GM21723 (cell line): ENCODE results near the gene TSPAN5.
"Not testable (repeated sequence)": the region's sequence is repeated elsewhere in the genome, so short reads cannot be mapped to it uniquely, and the experiment has no call there.

Source experiments
- ATAC-seq: cut with Tn5 transposase; IDR thresholded peaks from one replicate; pipeline ENCODE4 v1.9.1; 2021; ENCODE audit warnings: mild to moderate bottlenecking, moderate library complexity; ENCODE audit not compliant: unreplicated experiment

TSPAN5 gene

GRCh38 chr4:98504091-98504490 is 154.3 kb downstream of the TSPAN5 start:
- ATAC-seq = no peak

GRCh38 chr4:98503676-98504075 is 154.7 kb downstream of the TSPAN5 start:
- ATAC-seq = no peak

- ATAC-seq = no peak
Measured at GRCh38 chr4:98502624-98503023, 155.8 kb downstream of the TSPAN5 start.

- ATAC-seq = no peak
Measured at GRCh38 chr4:98502031-98502430, 156.4 kb downstream of the TSPAN5 start.

GRCh38 chr4:98501383-98501782 is 157.0 kb downstream of the TSPAN5 start:
- ATAC-seq = no peak

- no peak for ATAC-seq
Measured at GRCh38 chr4:98498774-98499173, 159.6 kb downstream of the TSPAN5 start.

GRCh38 chr4:98496152-98496845 is 162.1 kb downstream of the TSPAN5 start:
- no peak for ATAC-seq

GRCh38 chr4:98493296-98493695 is 165.1 kb downstream of the TSPAN5 start:
- peak; percentile 81 for ATAC-seq

- no peak for ATAC-seq
Measured at GRCh38 chr4:98491899-98492559, 166.4 kb downstream of the TSPAN5 start.

GRCh38 chr4:98490251-98490650 is 168.2 kb downstream of the TSPAN5 start:
- ATAC-seq = no peak

GRCh38 chr4:98485816-98486345 is 172.5 kb downstream of the TSPAN5 start:
- no peak for ATAC-seq

- no peak for ATAC-seq
Measured at GRCh38 chr4:98484031-98484430, 174.4 kb downstream of the TSPAN5 start.

- ATAC-seq = peak; percentile 95
Measured at GRCh38 chr4:98482847-98483806, 175.3 kb downstream of the TSPAN5 start.

GRCh38 chr4:98482503-98482846 is 175.9 kb downstream of the TSPAN5 start:
- peak; percentile 29 for ATAC-seq

GRCh38 chr4:98481167-98481566 is 177.2 kb downstream of the TSPAN5 start:
- no peak for ATAC-seq

- no peak for ATAC-seq
Measured at GRCh38 chr4:98480535-98480934, 177.9 kb downstream of the TSPAN5 start.

- not testable (repeated sequence) for ATAC-seq
Measured at GRCh38 chr4:98479590-98479989, 178.8 kb downstream of the TSPAN5 start.

GRCh38 chr4:98476891-98477290 is 181.5 kb downstream of the TSPAN5 start:
- ATAC-seq = no peak

GRCh38 chr4:98474408-98474844 is 184.0 kb downstream of the TSPAN5 start:
- no peak for ATAC-seq

GRCh38 chr4:98473046-98473445 is 185.4 kb downstream of the TSPAN5 start:
- no peak for ATAC-seq

GRCh38 chr4:98470831-98471230 is 187.6 kb downstream of the TSPAN5 start:
- ATAC-seq = no peak
